Pons (tissue), 1 donor: Measurements from ENCODE around the gene GOLGA1.

Source experiments
- DNase-seq: peaks from one replicate; pipeline ENCODE4 v3.0.0-alpha.2; 2016; ENCODE audit warnings: low spot score

Gene GOLGA1

DNA sequence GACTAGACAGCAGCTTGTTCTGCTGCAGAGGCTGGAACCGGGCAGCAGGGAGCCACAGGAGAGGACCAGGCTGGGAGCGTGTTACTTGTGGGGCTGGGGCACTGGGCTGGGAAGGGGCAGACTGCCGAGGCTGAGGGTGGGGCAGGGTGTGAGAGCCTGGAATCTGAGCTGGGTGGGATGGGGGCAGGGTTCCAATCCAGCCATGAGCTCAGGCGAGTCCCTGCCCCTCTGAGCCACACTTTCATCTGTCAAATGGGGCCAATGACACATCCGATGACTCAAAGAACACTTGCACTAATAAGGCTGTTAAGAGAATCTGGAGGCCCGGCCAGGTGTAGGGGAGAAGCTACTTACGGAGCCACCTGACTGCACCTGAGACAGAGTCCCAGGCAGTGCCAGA is 106.3 kb downstream of the GOLGA1 start:
- no peak for DNase-seq

DNA sequence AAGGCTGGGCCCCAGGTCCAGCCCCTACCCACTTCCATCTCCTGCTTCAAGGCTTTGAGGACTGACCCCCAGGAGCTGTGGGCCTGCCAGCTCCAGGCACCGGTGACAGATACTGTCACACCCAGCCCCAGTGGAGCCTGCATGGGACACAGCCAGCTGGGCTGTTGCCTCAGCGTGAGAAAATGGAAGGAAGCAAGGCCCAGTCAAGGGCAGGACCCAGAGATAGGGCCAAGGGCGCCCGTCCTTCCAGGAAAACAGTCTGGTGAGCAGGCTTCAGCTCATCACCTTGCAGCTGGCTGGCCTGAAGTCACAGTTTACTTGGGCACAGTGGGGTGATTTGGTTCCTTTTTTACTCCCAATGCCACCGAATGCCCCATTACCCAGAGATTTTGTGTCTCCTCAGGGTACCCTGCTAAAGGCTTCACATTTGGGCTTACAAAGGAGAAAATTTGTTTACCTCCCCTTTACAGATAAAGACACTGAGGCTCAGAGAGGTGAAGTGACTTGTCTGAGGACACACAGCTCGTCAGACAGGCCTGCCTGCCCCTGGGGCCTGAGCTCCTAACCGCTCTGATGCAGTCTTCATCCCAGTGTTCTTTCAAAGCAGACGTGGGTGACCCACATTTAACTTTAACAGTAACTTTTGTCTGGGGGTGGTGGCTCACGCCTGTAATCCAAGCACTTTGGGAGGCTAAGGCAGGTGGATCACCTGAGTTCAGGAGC is 109.1 kb downstream of the GOLGA1 start:
- no peak for DNase-seq

DNA sequence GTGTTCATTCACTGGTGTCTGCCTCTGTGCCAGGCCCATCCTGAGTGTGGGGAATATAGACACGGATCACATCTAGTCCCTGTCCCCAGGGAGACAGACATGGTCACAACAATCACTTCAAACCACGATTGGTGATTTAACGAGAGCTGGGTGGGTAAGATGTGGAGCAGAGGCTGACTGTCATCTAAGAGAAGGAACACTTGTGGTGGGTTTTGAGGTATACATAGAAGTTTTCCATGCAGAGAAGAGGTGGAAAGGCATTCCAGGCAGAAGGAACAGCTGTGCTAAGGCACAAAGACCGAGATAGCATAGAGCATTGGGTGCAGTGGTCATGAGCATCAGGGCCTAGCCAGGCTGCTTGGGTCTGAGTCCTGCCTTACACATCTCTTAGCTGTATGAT is 110.3 kb downstream of the GOLGA1 start:
- no peak for DNase-seq

- DNase-seq: no peak
Measured at GRCh38 chr9:124829334-124829669, 111.6 kb downstream of the GOLGA1 start.

GRCh38 chr9:124828489-124829333 is 112.2 kb downstream of the GOLGA1 start:
- DNase-seq: no peak
